Measurements from ENCODE around the gene BLTP3B.

DNA sequence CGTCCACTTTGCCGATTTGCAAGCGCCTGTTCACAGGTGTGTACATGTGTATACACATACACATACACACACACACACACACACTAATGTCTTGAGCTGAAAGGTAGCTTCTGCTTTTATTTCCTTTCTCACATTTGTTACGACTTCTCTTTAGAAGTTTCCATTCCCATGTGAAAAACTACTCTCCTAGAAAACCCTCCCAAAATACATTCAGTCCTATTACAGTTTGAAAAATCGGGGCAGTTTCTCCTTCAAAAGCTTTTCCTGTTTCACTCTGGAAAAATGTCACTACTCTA, 3.9 kb downstream of the BLTP3B start:
- TF ChIP-seq, protein P1, sequence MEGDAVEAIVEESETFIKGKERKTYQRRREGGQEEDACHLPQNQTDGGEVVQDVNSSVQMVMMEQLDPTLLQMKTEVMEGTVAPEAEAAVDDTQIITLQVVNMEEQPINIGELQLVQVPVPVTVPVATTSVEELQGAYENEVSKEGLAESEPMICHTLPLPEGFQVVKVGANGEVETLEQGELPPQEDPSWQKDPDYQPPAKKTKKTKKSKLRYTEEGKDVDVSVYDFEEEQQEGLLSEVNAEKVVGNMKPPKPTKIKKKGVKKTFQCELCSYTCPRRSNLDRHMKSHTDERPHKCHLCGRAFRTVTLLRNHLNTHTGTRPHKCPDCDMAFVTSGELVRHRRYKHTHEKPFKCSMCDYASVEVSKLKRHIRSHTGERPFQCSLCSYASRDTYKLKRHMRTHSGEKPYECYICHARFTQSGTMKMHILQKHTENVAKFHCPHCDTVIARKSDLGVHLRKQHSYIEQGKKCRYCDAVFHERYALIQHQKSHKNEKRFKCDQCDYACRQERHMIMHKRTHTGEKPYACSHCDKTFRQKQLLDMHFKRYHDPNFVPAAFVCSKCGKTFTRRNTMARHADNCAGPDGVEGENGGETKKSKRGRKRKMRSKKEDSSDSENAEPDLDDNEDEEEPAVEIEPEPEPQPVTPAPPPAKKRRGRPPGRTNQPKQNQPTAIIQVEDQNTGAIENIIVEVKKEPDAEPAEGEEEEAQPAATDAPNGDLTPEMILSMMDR (IDR thresholded peaks at IDR 0.05; ENCODE audit: low read depth, low read length, poor library complexity, severe bottlenecking): no peak
- no peak for TF ChIP-seq EZH2phosphoT487 (IDR thresholded peaks at IDR 0.05; ENCODE audit: borderline replicate concordance, low read length)
